ENCODE data around the gene LGALSL. TPM values are rescaled to one million over a fixed set of nuclear protein-coding genes. Genes with fewer than 3 reads are reported as not detected.

Gene LGALSL
- total RNA-seq, 1 experiment from 2014 or later: 23.8 TPM

DNA sequence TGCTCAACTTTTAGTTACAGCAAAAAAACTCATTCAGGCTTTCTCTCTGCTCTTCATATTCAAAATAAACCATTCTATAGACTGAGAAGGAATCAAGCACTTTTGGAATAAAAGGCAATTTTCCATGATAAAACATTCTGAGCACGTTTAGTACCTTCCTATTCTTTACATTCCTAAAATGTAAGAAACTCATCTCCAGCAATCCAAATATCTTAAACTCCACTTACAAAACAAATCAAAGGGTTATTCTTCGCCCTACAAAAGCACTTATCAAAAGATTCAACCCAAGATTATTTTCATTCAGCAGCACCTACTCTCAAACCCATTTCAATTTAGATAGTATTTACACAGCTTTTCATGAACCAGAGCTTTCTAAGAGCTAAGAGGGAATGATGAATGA lies 2.9 kb upstream of the LGALSL start:
- Mint-ChIP-seq H3K27ac (no peak overlapping the region), H3K4me3 (no peak overlapping the region), H3K27me3 (ENCODE audit: low read depth) (no peaks in the 10 kb centered on the region), H3K9me3 (no peaks in the 10 kb centered on the region), H3K4me1 (peaks cover 42% of the 10 kb centered on the region in 2 experiments), H3K36me3 (ENCODE audit: insufficient read depth in 1 of 3, low read depth in 3 of 3) (peaks cover 0 to 1% (median 0%) of the 10 kb centered on the region in 3 experiments; a peak in 1 of 7 replicates)
- H2BK5ac ChIP-seq (ENCODE audit: insufficient read length, low read length): no peak overlapping the region
- H2BK120ac ChIP-seq (ENCODE audit: low read depth, low read length, poor library complexity, severe bottlenecking): no peak overlapping the region
- H4K8ac ChIP-seq (replicated peaks; ENCODE audit: insufficient read length, low read depth, low read length): no peak overlapping the region
- H3K9me3 ChIP-seq (ENCODE audit: control insufficient read depth, low read depth, low read length): no peaks in the 10 kb centered on the region
- H2BK12ac ChIP-seq (ENCODE audit: insufficient read length, low read depth, low read length): no peak overlapping the region
- no peaks in the 10 kb centered on the region for H3K27me3 ChIP-seq (ENCODE audit: insufficient read depth, low read length)
- H3K79me1 ChIP-seq (ENCODE audit: insufficient read depth, low read depth, low read length, poor library complexity, severe bottlenecking): no peaks in the 10 kb centered on the region
- H3K18ac ChIP-seq (ENCODE audit: insufficient read length, low read depth, low read length): no peak overlapping the region
- H3K4me1 ChIP-seq (ENCODE audit: insufficient read depth, low read length): peaks cover 9% of the 10 kb centered on the region; the same call in 1 of the 2 replicates
- no peak overlapping the region for H3K23ac ChIP-seq (ENCODE audit: insufficient read length, low read depth, low read length)
- H2BK15ac ChIP-seq (ENCODE audit: low read depth, low read length): no peak overlapping the region
- H4K5ac ChIP-seq (ENCODE audit: insufficient read length, low read depth, low read length): no peak overlapping the region
- H3K4ac ChIP-seq (ENCODE audit: low read depth, low read length): no peak overlapping the region
- DNase-seq: no peak
- no peak overlapping the region for H4K91ac ChIP-seq (ENCODE audit: insufficient read length, low read depth, low read length)
- no peak overlapping the region for H2BK20ac ChIP-seq (ENCODE audit: low read depth, low read length, poor library complexity, severe bottlenecking)
- peaks cover 11% of the 10 kb centered on the region for H3K23me2 ChIP-seq (ENCODE audit: insufficient read length, low read depth, low read length, poor library complexity, severe bottlenecking)
- H3K14ac ChIP-seq (ENCODE audit: insufficient read depth, low read length): no peak overlapping the region
- TF ChIP-seq CTCF (conservative IDR thresholded peaks at IDR 0.05): no peak
- no peak overlapping the region for H2AK5ac ChIP-seq (ENCODE audit: insufficient read length, low read length)
- no peak overlapping the region for H3T11ph ChIP-seq (ENCODE audit: low read length)
- no peak overlapping the region for H3K56ac ChIP-seq (ENCODE audit: insufficient read length, low read depth, low read length)
- WGBS (ENCODE audit: extremely low coverage, insufficient read length, low lambda C conversion rate): 100% methylated on average over 1 of the region's 2 CpGs
- H3K27ac ChIP-seq (ENCODE audit: insufficient read length, low read depth, low read length): no peak overlapping the region
- no peaks in the 10 kb centered on the region for H3K79me2 ChIP-seq (ENCODE audit: insufficient read depth, low read length)
- no peak overlapping the region for H2AFZ ChIP-seq (ENCODE audit: low read length)
- H3K4me2 ChIP-seq (ENCODE audit: insufficient read depth, insufficient read length, low read length): no peak overlapping the region
- H3K9ac ChIP-seq (ENCODE audit: extremely low read depth, insufficient read length, low read length): no peak overlapping the region
- H4K20me1 ChIP-seq (ENCODE audit: control insufficient read depth, insufficient read depth, insufficient read length): no peaks in the 10 kb centered on the region

Measured in H9 (cell line).